Retinal pigment epithelial cell (primary cell): ENCODE results near the gene PRSS22.

ENCODE experiments used
- DNase-seq: peaks from one replicate; pipeline ENCODE4 v3.0.0-alpha.2; 2010; ENCODE audit warnings: low read depth
- H3K4me3 ChIP-seq: 2 replicates; pipeline ENCODE4 v1.5.1; 2011; ENCODE audit warnings: mild to moderate bottlenecking, low read length, control low read depth, moderate library complexity
- CTCF ChIP-seq: conservative IDR thresholded peaks from 2 replicates; pipeline ENCODE4 v1.5.1; 2011; ENCODE audit warnings: low read depth, low read length, control low read depth, inconsistent platforms

Gene PRSS22

DNA sequence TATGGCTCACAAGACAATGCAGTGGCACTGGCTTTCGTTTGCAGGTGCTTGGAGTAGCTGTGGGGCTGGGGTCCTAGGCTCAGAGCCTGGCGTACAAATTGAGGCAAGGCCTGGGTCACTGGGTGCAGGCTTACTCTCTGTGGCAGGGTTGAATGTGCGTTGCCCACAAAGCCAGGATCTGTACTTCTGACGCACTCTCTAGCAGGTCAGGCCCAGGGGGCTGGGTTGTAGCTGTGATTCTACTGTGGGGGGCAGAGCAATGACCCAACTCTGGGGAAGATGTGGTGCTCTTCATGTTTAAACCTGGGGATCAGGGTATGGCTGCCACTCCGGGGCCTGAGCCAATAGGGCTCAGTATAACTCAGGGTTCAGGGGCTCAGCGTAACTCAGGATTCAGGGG is 47.3 kb downstream of the PRSS22 start:
- no peak for TF ChIP-seq CTCF
- DNase-seq: no peak
- H3K4me3 ChIP-seq: no peak overlapping the region

- no peak overlapping the region for H3K4me3 ChIP-seq
- DNase-seq: no peak
Observed at GRCh38 chr16:2809149-2809760, 48.7 kb downstream of the PRSS22 start.

GRCh38 chr16:2808181-2808580 is 49.8 kb downstream of the PRSS22 start:
- H3K4me3 ChIP-seq: no peak overlapping the region
- no peak for DNase-seq
- no peak for TF ChIP-seq CTCF

More at GRCh38 chr16:2809149-2809760, 48.7 kb downstream of the PRSS22 start:
- TF ChIP-seq CTCF: no peak

- no peak overlapping the region for H3K4me3 ChIP-seq
- DNase-seq: no peak
- TF ChIP-seq CTCF: no peak
Observed at GRCh38 chr16:2806286-2806685, 51.7 kb downstream of the PRSS22 start.

DNA sequence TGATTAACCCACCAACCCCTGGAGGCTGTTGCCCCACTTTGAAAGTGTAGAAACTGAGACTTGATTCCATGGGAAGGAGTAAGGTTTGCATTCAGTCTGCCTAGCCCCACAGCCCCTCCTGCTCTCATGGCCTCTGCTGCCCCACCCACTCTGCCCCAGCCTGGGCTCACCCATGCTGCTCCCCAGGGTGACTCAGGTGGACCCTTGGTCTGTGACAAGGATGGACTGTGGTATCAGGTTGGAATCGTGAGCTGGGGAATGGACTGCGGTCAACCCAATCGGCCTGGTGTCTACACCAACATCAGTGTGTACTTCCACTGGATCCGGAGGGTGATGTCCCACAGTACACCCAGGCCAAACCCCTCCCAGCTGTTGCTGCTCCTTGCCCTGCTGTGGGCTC is 53.2 kb downstream of the PRSS22 start:
- no peak for TF ChIP-seq CTCF
- H3K4me3 ChIP-seq: no peak overlapping the region
- no peak for DNase-seq

GRCh38 chr16:2803545-2804195 is 54.3 kb downstream of the PRSS22 start:
- TF ChIP-seq CTCF: no peak
- no peak overlapping the region for H3K4me3 ChIP-seq
- no peak for DNase-seq
